H4 (cell line): Measurements from ENCODE around the gene DHX8. TPM values are rescaled to one million over a fixed set of nuclear protein-coding genes. Genes with fewer than 3 reads are reported as not detected.

Experiments
- DNase-seq: peaks from one replicate; pipeline ENCODE4 v3.0.0-alpha.2; 2015; ENCODE audit warnings: low spot score
- total RNA-seq: library from RNA; depleted of rRNA; stranded (reverse); fragments of >200 nt; shearing (Covaris generic); gene quantifications from 2 replicates; pipeline ENCODE4 v1.2.3, GENCODE V29; 2014

The DHX8 gene
- total RNA-seq, 1 experiment from 2014 or later, result 32.9 TPM

- no peak for DNase-seq
These were observed 63.4 kb downstream of the DHX8 start for GRCh38 chr17:43547189-43547550.

- no peak for DNase-seq
These were observed 64.0 kb downstream of the DHX8 start for GRCh38 chr17:43547659-43548256.

DNA sequence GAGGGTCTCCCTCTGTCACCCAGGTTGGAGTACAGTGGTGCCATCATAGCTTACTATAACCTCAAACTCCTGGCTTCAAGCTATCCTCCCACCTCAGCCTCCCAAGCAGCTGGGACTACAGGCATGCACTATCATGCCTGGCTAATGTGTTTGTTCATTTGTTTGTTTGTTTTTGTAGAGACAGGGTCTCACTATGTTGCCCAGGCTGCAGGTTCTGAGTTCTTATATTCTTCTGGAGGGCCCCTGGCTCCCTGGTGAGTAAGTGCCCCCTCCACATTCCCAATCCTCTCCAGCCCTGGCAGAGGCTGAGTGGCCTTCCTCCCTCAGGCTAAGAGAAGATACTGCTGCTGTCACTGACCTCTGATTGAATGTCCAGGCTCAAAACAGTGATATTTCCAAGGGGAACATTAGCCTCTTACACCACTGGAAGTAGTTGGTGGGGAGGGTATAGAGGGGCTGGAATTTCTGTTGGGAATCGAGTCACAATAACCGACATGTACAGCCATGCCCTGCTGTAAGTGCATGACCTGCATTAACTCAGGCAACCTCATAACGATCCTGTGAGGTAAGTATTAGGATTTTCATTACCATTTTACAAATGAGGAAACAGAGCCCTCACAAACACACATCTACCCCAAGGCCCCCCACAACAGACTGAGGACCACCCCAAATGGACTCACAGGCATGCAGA lies 65.1 kb downstream of the DHX8 start:
- DNase-seq, result no peak

DNA sequence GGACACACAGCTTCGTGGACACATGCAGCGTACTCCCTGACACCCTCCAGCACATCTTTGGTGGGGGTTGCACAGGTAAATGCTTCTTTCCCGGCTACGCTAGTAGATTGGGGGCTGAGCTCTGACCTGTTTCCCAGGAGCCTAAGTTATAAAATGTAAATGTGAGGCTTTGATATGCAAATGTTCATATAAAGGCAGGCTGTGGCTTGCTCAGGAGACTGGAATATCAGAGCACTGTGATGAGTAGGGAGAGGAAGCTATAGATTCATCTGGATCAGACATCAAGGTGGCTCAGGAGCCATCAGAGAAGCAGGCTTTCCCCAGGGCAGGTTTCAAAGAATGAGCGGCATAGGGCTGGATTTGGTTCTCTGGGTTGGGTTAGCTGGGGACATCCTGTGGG lies 65.7 kb downstream of the DHX8 start:
- no peak for DNase-seq

DNA sequence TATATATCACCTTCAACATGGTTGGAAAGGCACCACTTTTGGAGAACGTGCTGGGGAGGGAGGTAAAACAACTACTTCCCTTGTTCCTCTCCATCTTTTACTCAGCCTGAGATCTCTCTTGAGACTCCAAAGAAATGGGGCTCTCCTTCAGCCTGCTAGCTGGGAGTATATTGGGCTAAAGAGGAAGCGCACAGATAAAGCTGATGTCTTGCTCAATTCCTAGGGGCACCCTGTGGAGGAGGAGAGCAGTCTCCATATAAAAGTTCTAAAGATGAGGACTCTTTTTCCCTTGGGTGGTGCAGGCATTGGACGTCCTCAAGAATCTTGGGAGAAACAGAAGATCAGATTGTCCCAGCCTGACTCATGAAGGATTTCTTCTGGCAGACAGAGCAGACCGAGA lies 67.0 kb downstream of the DHX8 start:
- no peak for DNase-seq

DNA sequence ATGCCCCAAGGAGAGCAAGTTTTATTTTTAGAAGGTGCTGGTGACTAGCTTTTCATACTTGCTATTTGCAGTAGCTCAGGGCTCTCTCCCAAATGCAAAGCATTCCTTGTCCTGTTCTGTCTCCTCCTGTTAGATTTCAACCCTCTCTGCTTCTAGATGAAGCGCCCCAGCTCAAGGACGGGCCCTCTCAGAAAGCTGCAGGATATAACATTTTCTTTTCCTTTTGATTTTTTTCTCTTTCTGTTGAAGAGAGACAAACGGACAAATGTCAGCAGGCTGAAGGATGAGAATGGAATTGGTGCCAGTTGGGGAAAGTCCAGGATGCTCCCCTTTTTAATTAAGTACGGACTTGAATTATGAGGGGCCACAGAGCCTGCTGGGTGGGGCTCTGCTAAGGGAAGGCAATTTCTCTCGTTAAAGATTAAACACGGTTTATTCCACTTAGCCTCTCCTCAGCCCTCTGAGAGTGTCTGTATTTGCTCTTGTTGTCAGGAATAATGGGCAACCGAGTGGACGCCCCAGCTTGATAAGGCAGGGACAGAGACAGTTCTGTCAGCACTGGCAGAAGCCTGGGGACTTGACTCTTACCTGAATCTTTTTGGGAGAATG lies 68.6 kb downstream of the DHX8 start:
- no peak for DNase-seq

DNA sequence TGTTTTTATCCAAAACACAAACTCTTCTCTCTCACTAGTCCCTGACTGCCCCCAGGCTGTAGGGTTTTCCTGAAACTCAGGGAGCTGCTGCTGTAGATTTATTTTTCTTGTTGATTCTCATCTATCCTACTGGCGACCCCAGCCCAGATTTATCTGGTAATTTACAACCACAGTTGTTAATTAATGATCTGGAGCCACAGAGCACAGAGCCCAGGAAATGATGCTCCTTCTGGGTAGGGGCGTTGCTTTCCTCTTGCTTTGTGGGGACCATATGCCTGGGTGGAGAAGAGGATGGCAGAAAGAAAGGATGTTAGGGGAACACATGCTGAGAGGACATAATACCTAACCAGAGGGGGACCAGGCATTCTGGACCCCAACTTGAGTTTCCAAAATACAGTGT lies 69.8 kb downstream of the DHX8 start:
- DNase-seq, result no peak

DNA sequence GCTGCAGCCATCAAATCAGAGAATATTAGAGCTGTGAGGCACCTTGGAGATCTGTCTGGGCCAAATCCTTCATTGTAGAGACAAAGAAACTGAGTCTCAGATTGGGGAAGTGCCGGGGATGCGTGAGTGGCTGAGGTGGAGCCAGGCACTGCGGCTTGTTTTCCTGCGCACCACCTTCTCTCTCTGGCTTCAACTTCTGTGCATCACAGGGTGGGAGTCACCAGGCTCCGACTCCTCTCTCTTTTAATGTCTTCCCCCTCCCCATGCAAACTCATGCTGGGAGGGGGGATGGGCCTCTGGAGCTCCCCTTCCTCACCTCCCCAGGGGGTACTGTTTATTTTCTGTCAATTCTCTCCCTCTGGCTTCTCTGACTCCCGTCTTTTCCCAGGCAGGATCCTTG lies 71.1 kb downstream of the DHX8 start:
- DNase-seq, result no peak

DNA sequence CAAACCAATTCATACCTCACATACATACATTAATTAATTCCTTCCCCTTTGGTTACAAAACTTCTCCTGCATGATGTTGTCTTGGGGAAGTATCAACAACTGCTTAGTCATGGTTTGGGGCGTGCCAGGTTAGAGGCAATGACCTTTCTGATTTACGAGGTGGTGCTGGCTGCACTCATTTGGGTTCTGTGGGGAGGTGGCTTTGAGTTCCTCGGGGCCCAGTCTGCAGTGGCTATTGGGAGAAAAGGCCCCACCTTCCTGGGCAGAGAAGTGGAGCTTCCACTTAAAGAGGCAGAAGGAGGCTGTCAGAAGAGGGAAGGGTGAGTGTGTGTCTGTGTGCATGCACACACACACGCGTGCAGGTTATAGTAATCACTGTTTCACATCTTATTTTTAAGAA lies 72.5 kb downstream of the DHX8 start:
- peak; percentile 88 for DNase-seq

GRCh38 chr17:43558805-43559160 lies 75.0 kb downstream of the DHX8 start:
- no peak for DNase-seq

DNA sequence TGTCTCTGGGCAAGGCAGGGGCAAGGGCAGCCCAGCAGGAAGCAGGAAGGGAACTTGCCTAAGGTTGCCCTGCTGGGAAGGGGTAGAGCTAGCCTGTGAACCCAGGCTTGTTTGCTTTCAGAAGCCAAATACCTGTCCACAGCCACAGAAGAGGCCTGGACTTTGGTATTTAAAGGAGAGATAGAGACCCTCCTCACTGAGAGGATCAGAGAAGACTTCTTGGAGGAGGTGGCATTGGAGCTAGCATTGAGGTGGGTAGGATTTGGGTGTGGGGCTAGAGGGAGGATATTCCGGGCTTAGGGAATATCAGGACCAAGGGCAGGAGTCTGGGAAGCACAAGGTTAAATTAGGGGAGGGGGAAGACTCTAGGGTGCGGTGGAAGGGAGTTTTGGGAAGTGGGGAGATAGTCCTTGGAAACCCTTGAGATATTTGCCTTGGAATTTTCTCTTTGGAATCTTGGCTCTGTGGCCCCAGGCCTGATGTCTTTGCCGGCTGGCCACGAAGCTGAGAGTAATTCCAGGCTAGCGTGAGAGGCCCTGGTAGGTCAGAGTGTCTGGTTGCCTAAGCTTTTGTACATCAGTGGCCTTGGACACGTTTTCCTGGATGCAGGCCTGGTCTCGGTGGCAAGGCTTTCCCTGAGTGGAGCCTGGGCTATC lies 75.5 kb downstream of the DHX8 start:
- no peak for DNase-seq

GRCh38 chr17:43560461-43561427 lies 77.0 kb downstream of the DHX8 start:
- no peak for DNase-seq

GRCh38 chr17:43562679-43563599 lies 79.2 kb downstream of the DHX8 start:
- no peak for DNase-seq

- DNase-seq, result no peak
These were observed 80.1 kb downstream of the DHX8 start for GRCh38 chr17:43563600-43564594.

GRCh38 chr17:43568506-43569082 lies 84.8 kb downstream of the DHX8 start:
- no peak for DNase-seq

GRCh38 chr17:43570518-43570928 lies 86.7 kb downstream of the DHX8 start:
- DNase-seq, result peak; percentile 25

DNA sequence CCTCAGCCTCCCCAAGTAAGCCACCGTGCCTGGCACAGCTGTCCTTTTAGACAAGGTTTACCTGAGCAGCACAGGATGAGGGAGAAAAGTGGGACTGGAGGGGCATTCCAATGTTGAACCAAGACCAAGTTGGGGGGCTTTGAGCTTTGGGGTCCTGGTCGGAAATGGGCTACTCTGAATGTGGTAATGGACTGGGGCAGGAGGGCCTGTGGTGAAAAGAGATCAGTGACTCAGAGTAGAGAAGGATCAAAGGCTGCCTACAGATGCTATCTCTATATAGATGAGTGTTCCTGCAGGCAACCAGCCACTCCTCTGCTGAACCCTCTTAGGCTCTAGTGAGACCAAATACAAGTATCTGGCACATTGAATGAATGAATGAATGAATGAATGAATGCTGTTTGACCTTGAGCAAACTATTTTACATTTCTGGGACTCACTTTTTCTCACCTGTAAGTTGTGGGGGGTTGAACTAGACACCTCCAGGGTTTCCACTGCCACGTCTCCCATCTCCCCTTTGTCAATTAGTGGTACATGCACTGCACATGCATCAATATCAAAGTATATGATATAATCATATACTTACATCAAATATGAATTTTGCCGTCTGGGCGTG lies 88.7 kb downstream of the DHX8 start:
- DNase-seq, result no peak

- no peak for DNase-seq
These were observed 90.0 kb downstream of the DHX8 start for GRCh38 chr17:43573579-43574321.
